ENCODE results near the gene FGF14.

- no peak for TF ChIP-seq CTCF (conservative IDR thresholded peaks at IDR 0.05; ENCODE audit: low read depth in 2 of 2)
- no peak for TF ChIP-seq EZH2 (IDR thresholded peaks at IDR 0.05; ENCODE audit: low read depth, unreplicated experiment)
These were observed 164.6 kb downstream of the FGF14 start for GRCh38 chr13:102237230-102237629.

Measured in GM23338 (cell line).